ENCODE results near the gene URM1. TPM values are rescaled to one million over a fixed set of nuclear protein-coding genes. Genes with fewer than 3 reads are reported as not detected.

Gene URM1
- total RNA-seq, 4 donors from 2014 or later, result 20.5 to 46.8 (median 30.2) TPM

DNA sequence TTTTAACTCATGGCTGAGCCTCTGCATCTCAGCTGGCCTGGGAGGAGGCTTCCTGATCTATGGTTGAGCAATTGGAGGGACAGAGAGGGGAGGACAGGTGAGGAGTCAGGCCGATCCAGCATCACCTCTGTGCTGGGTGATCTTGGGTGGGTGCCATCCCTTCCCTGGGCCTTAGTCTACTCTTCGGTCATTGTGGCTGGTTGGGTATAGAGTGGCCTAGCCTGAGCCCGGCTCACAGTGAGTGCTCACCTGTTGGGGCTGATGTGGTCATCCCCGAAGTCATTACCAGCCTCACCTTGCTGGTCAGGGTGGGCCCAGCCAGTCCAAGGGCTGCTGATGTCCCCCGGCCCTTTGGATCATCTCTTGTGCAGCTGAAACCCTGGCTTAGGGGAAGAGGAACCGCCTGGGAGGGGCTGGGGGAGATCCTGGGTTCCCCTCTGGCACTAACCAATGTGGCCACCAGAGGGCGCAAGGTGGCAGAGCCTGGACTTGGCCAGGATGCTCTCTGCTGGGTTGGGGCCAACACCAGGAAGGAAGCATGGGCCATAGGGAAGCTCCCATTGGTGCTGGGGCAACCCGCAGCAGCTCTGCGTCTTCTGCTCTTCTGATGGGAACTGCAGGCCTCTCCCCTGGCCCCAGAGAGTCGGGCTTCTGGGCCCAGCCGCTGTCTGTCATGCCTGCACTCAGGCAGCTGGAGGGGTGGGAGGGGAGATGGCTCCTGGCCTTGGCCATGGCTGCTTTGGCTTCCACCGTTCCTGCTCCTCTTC is 67.4 kb downstream of the URM1 start:
- WGBS, 2 donors (ENCODE audit: low coverage in 1 of 2), result 0% methylated on average over 3 of the region's 12 CpGs; no CpG with 5 or more reads in 1 of the 2 donors
- H3K36me3 ChIP-seq, result peaks cover 0 to 23% of the 10 kb centered on the region in 2 donors
- H3K4me3 ChIP-seq, result no peak overlapping the region
- H3K4me1 ChIP-seq, result peaks cover 0 to 10% (median 8%) of the 10 kb centered on the region in 3 donors
- H3K27me3 ChIP-seq, result peaks cover 9% of the 10 kb centered on the region
- peak; percentile 59 for TF ChIP-seq POLR2AphosphoS5 (IDR thresholded peaks at IDR 0.05)
- TF ChIP-seq, protein P1, sequence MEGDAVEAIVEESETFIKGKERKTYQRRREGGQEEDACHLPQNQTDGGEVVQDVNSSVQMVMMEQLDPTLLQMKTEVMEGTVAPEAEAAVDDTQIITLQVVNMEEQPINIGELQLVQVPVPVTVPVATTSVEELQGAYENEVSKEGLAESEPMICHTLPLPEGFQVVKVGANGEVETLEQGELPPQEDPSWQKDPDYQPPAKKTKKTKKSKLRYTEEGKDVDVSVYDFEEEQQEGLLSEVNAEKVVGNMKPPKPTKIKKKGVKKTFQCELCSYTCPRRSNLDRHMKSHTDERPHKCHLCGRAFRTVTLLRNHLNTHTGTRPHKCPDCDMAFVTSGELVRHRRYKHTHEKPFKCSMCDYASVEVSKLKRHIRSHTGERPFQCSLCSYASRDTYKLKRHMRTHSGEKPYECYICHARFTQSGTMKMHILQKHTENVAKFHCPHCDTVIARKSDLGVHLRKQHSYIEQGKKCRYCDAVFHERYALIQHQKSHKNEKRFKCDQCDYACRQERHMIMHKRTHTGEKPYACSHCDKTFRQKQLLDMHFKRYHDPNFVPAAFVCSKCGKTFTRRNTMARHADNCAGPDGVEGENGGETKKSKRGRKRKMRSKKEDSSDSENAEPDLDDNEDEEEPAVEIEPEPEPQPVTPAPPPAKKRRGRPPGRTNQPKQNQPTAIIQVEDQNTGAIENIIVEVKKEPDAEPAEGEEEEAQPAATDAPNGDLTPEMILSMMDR (IDR thresholded peaks at IDR 0.05), result peak in 3 of 4 experiments; percentile 89 to 93 (median 93)
- TF ChIP-seq POLR2A (IDR thresholded peaks at IDR 0.05), result no peak
- TF ChIP-seq EP300 (IDR thresholded peaks at IDR 0.05), result no peak
- no peaks in the 10 kb centered on the region for H3K9me3 ChIP-seq
- ATAC-seq, result peak; percentile 93
- H3K27ac ChIP-seq, result peak overlapping the region in 2 of 4 donors; percentile 20 to 33

DNA sequence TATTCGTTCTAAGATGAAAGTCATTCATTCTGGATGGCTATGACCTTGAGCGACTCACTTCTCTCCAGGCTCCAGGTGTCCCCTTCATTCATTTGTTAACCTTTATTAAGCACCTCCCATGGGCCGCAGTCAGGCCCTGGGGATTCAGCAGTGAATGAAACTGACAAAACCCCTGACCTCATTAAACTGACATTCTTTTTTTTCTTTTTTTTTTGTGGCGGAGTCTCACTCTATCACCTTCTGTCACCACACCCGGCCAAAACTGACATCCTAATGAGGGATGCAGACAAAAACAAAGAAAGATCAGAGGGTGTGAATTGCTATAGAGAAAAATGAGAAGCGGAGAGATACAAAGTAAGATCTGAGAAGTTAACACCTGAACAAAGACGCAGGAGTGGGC is 68.1 kb downstream of the URM1 start:
- Histone ChIP-seq H3K4me1 (peaks cover 0 to 10% (median 8%) of the 10 kb centered on the region in 3 donors), H3K27me3 (peaks cover 15% of the 10 kb centered on the region), H3K9me3 (no peaks in the 10 kb centered on the region), H3K4me3 (no peak overlapping the region), H3K27ac (no peak overlapping the region), H3K36me3 (peaks cover 0 to 16% of the 10 kb centered on the region in 2 donors)
- WGBS, 2 donors (ENCODE audit: low coverage in 1 of 2), result 60% methylated on average over 6 of the region's 7 CpGs; no CpG with 5 or more reads in 1 of the 2 donors
- no peak for TF ChIP-seq POLR2AphosphoS5 (IDR thresholded peaks at IDR 0.05)
- TF ChIP-seq, protein P1 (IDR thresholded peaks at IDR 0.05), result no peak
- no peak for ATAC-seq

Other genes starting within 250 kb of the URM1 start
- 10 to 100 TPM; 46.1 to 85.8 (median 57.5) TPM for gene PTGES2, start 243.6 kb upstream of the URM1 start, total RNA-seq
- 100 to 1,000 TPM in 1 of 4 donors, 1 to 10 TPM in 1, under 1 TPM in 1, not detected in 1; 0.58 to 222 (median 1.4) TPM for gene LCN2, start 221.9 kb upstream of the URM1 start, total RNA-seq
- 100 to 1,000 TPM; 139 to 165 (median 145) TPM for gene BBLN, start 211.1 kb upstream of the URM1 start, total RNA-seq
- gene CIZ1, start 179.8 kb upstream of the URM1 start, total RNA-seq, result 10 to 100 TPM; 41.7 to 83.9 (median 58.1) TPM
- 10 to 100 TPM in 2 of 4 donors, 1 to 10 TPM in 2; 8.6 to 22.3 (median 14.4) TPM for gene DNM1, start 168.0 kb upstream of the URM1 start, total RNA-seq
- gene GOLGA2, start 95.4 kb upstream of the URM1 start, total RNA-seq, result 100 to 1,000 TPM in 1 of 4 donors, 10 to 100 TPM in 3; 71.1 to 130 (median 83.1) TPM
- 10 to 100 TPM; 18.2 to 27.5 (median 24.5) TPM for gene SWI5, start 95.1 kb upstream of the URM1 start, total RNA-seq
- gene TRUB2, start 48.9 kb upstream of the URM1 start, total RNA-seq, result 10 to 100 TPM in 1 of 4 donors, 1 to 10 TPM in 3; 5.1 to 11.4 (median 7.5) TPM
- 10 to 100 TPM; 25.8 to 40.5 (median 31.8) TPM for gene COQ4, start 48.5 kb upstream of the URM1 start, total RNA-seq
- 10 to 100 TPM; 14.3 to 34.3 (median 20.4) TPM for gene SLC27A4, start 30.8 kb upstream of the URM1 start, total RNA-seq
- gene CERCAM, start 49.5 kb downstream of the URM1 start, total RNA-seq, result 10 to 100 TPM; 18.0 to 30.0 (median 28.1) TPM
- gene ODF2, start 84.6 kb downstream of the URM1 start, total RNA-seq, result 10 to 100 TPM; 19.7 to 30.1 (median 26.9) TPM
- 10 to 100 TPM; 18.7 to 32.4 (median 26.9) TPM for gene GLE1, start 133.3 kb downstream of the URM1 start, total RNA-seq
- 100 to 1,000 TPM; 223 to 390 (median 286) TPM for gene SPTAN1, start 181.2 kb downstream of the URM1 start, total RNA-seq